Mononuclear cell (primary cell): ENCODE results near the gene ANKRD33B. TPM values are rescaled to one million over a fixed set of nuclear protein-coding genes. Genes with fewer than 3 reads are reported as not detected.

ENCODE experiments used
- H3K27me3 ChIP-seq: 2 replicates; pipeline ENCODE4 v1.6.0; 2011; ENCODE audit warnings: low read length, control low read depth; ENCODE audit not compliant: insufficient read depth
- H3K4me1 ChIP-seq: 2 replicates; pipeline ENCODE4 v1.5.1; 2011; ENCODE audit warnings: mild to moderate bottlenecking, low read length, control low read depth; ENCODE audit not compliant: insufficient read depth
- H3K4me3 ChIP-seq: 2 replicates; pipeline ENCODE4 v1.5.1; 2011; ENCODE audit warnings: mild to moderate bottlenecking, low read length, moderate library complexity
- H3K9me3 ChIP-seq: 2 replicates; pipeline ENCODE4 v1.5.1; 2011; ENCODE audit warnings: low read depth, mild to moderate bottlenecking, control low read depth, low read length
- total RNA-seq: library from RNA; depleted of rRNA; stranded (reverse); fragments of >200 nt; gene quantifications from one replicate; pipeline ENCODE4 v1.2.3, GENCODE V29; 2012

The ANKRD33B gene
- total RNA-seq, 1 donor: 2.7 TPM

GRCh38 chr5:10588109-10588775, 24.4 kb downstream of the ANKRD33B start:
- Histone ChIP-seq H3K4me1 (peaks cover 39% of the 10 kb centered on the region), H3K27me3 (no peaks in the 10 kb centered on the region), H3K4me3 (no peak overlapping the region), H3K9me3 (no peaks in the 10 kb centered on the region)

DNA sequence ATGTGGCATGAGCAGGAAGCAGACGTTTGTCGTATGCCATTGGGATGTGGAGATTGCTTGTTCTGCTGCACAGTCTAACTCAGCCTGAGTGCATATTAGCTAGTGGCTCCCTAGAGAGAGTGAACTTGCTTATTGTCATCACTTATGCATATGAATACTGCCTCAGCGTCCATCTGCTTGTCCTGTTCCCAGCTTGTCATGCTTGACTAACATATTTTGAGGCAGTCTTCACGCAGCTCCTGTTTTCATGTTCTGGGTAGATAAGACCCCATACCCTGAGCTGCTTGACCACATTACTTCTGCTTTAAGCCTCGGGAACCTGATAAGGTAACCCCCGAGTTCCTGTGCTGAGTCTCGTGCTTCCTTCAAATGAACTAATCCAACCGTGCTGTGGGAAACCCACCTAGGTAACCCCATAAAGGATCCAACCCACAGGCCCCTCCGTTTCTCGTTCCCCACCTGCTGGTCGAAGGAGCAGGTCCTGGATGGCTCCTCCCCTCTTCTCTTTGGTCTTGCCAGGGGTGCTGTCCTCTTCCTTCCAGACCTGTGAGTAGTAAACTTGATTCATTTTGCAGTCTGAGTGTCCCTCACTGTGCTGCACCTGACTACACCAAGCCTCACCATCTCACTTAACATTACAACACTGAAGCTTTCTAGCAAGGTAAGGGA, 25.0 kb downstream of the ANKRD33B start:
- no peaks in the 10 kb centered on the region for H3K27me3 ChIP-seq
- no peak overlapping the region for H3K4me3 ChIP-seq
- H3K4me1 ChIP-seq: peaks cover 33% of the 10 kb centered on the region
- no peaks in the 10 kb centered on the region for H3K9me3 ChIP-seq

GRCh38 chr5:10590226-10590999, 26.5 kb downstream of the ANKRD33B start:
- Histone ChIP-seq H3K4me3 (no peak overlapping the region), H3K4me1 (peaks cover 19% of the 10 kb centered on the region), H3K27me3 (no peaks in the 10 kb centered on the region), H3K9me3 (no peaks in the 10 kb centered on the region)

DNA sequence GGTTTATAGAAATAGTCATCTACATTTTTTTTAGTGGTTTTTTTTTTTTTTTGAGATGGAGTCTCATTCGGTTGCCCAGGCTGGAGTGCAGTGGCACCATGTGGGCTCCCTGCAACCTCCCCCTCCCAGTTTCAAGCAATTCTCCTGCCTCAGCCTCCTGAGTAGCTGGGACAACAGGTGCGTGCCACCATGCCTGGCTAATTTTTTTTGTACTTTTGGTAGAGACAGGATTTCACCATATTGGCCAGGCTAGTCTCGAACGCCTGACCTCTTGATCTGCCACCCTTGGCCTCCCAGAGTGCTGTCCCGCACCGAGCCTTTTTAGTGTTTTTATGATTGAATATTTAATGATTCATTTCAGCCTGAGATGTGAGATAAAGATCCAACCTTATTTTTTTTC, 27.3 kb downstream of the ANKRD33B start:
- H3K4me3 ChIP-seq: no peak overlapping the region
- no peaks in the 10 kb centered on the region for H3K27me3 ChIP-seq
- H3K4me1 ChIP-seq: peaks cover 22% of the 10 kb centered on the region
- no peaks in the 10 kb centered on the region for H3K9me3 ChIP-seq

GRCh38 chr5:10591966-10592365, 28.1 kb downstream of the ANKRD33B start:
- no peaks in the 10 kb centered on the region for H3K27me3 ChIP-seq
- no peak overlapping the region for H3K4me3 ChIP-seq

GRCh38 chr5:10592601-10593000, 28.7 kb downstream of the ANKRD33B start:
- Histone ChIP-seq H3K4me1 (peaks cover 23% of the 10 kb centered on the region), H3K4me3 (no peak overlapping the region), H3K27me3 (no peaks in the 10 kb centered on the region), H3K9me3 (no peaks in the 10 kb centered on the region)

More at GRCh38 chr5:10591966-10592365, 28.1 kb downstream of the ANKRD33B start:
- H3K4me1 ChIP-seq: peaks cover 23% of the 10 kb centered on the region
- no peaks in the 10 kb centered on the region for H3K9me3 ChIP-seq

- no peaks in the 10 kb centered on the region for H3K27me3 ChIP-seq
- H3K4me1 ChIP-seq: peaks cover 21% of the 10 kb centered on the region
- H3K4me3 ChIP-seq: no peak overlapping the region
- H3K9me3 ChIP-seq: no peaks in the 10 kb centered on the region
These were observed 29.8 kb downstream of the ANKRD33B start for GRCh38 chr5:10593531-10594181.

DNA sequence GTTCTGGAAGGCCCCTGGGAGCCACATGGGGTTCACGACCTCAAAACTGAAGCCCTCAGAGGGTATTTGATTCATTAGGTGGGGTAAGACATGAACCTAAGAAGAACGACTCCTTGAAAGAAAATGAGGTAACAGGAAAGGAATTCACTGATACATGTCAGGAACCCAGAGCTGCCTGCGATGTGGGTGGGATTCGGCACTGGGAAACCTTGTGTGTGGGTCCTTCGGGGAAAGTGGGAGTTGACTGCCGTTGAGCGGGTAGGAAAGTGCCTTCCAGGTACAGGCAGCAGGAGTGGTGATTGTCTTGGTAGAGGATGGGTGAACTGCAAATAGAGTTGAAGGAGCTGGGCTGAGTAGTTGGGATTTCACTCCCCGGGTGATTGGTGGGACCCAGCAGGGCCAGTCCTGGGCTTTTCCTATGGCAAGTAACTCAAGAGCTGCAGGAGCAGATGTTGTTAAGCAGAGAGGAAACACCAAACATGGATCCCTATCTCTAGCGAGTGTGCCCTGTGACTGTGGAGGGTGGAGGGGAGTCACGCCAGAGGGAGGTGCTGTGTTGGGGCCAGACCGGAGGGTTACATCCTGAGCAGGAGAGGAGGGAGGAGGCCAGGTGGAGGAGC, 30.8 kb downstream of the ANKRD33B start:
- Histone ChIP-seq H3K27me3 (no peaks in the 10 kb centered on the region), H3K4me3 (no peak overlapping the region), H3K9me3 (no peaks in the 10 kb centered on the region), H3K4me1 (peaks cover 15% of the 10 kb centered on the region)

- H3K4me3 ChIP-seq: no peak overlapping the region
- no peaks in the 10 kb centered on the region for H3K9me3 ChIP-seq
- H3K4me1 ChIP-seq: peaks cover 15% of the 10 kb centered on the region
- no peaks in the 10 kb centered on the region for H3K27me3 ChIP-seq
These were observed 31.4 kb downstream of the ANKRD33B start for GRCh38 chr5:10595293-10595671.

GRCh38 chr5:10595672-10596309, 31.9 kb downstream of the ANKRD33B start:
- H3K4me1 ChIP-seq: peaks cover 15% of the 10 kb centered on the region
- no peaks in the 10 kb centered on the region for H3K27me3 ChIP-seq
- H3K4me3 ChIP-seq: no peak overlapping the region
- no peaks in the 10 kb centered on the region for H3K9me3 ChIP-seq

GRCh38 chr5:10596310-10596703, 32.4 kb downstream of the ANKRD33B start:
- Histone ChIP-seq H3K9me3 (no peaks in the 10 kb centered on the region), H3K27me3 (no peaks in the 10 kb centered on the region), H3K4me1 (peaks cover 20% of the 10 kb centered on the region), H3K4me3 (no peak overlapping the region)

DNA sequence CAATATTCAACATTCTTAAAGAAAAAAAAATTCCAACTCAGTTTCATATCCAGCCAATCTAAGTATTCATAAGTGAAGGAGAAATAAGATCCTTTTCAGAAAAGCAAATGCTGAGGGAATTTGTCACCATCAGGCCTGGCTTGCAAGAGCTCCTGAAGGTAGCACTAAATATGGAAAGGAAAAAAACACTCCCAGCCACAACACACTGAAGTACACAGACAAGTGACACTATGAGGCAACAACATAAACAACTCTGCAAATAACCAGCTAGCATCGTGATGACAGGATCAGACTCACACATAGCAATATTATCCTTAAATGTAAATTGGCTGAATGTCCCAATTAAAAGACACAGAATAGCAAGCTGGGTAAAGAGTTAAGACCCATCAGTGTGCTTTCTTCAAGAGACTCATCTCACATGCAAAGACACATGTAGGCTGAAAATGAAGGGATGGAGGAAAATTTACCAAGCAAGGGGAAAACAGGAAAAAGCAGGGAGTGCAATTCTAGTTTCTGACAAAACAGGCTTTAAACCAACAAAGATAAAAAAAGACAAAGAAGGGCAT, 33.1 kb downstream of the ANKRD33B start:
- H3K9me3 ChIP-seq: no peaks in the 10 kb centered on the region
- H3K4me1 ChIP-seq: peaks cover 21% of the 10 kb centered on the region
- no peak overlapping the region for H3K4me3 ChIP-seq
- H3K27me3 ChIP-seq: no peaks in the 10 kb centered on the region

GRCh38 chr5:10599113-10599512, 35.2 kb downstream of the ANKRD33B start:
- Histone ChIP-seq H3K27me3 (no peaks in the 10 kb centered on the region), H3K4me1 (peaks cover 17% of the 10 kb centered on the region), H3K9me3 (no peaks in the 10 kb centered on the region), H3K4me3 (no peak overlapping the region)

- Histone ChIP-seq H3K9me3 (no peaks in the 10 kb centered on the region), H3K4me1 (peaks cover 18% of the 10 kb centered on the region), H3K27me3 (no peaks in the 10 kb centered on the region), H3K4me3 (no peak overlapping the region)
These were observed 36.0 kb downstream of the ANKRD33B start for GRCh38 chr5:10599862-10600284.
